AG09309 (cell line): Measurements from ENCODE around the gene TMUB1.
"Not testable (repeated sequence)": the region's sequence is repeated elsewhere in the genome, so short reads cannot be mapped to it uniquely, and the experiment has no call there.

ENCODE experiments used
- DNase-seq: peaks from one replicate; pipeline ENCODE4 v3.0.0-alpha.2; 2010; ENCODE audit warnings: low read depth
- H3K4me3 ChIP-seq: 2 replicates; pipeline ENCODE4 v1.5.1; 2011; ENCODE audit warnings: mild to moderate bottlenecking, low read depth, low read length, moderate library complexity; ENCODE audit not compliant: control insufficient read depth
- CTCF ChIP-seq: IDR thresholded peaks from 2 replicates; pipeline ENCODE4 v1.5.1; 2011; ENCODE audit warnings: mild to moderate bottlenecking, low read depth, low read length, inconsistent platforms; ENCODE audit not compliant: insufficient read depth, control insufficient read depth; ENCODE audit errors: missing control alignments

Gene TMUB1

DNA sequence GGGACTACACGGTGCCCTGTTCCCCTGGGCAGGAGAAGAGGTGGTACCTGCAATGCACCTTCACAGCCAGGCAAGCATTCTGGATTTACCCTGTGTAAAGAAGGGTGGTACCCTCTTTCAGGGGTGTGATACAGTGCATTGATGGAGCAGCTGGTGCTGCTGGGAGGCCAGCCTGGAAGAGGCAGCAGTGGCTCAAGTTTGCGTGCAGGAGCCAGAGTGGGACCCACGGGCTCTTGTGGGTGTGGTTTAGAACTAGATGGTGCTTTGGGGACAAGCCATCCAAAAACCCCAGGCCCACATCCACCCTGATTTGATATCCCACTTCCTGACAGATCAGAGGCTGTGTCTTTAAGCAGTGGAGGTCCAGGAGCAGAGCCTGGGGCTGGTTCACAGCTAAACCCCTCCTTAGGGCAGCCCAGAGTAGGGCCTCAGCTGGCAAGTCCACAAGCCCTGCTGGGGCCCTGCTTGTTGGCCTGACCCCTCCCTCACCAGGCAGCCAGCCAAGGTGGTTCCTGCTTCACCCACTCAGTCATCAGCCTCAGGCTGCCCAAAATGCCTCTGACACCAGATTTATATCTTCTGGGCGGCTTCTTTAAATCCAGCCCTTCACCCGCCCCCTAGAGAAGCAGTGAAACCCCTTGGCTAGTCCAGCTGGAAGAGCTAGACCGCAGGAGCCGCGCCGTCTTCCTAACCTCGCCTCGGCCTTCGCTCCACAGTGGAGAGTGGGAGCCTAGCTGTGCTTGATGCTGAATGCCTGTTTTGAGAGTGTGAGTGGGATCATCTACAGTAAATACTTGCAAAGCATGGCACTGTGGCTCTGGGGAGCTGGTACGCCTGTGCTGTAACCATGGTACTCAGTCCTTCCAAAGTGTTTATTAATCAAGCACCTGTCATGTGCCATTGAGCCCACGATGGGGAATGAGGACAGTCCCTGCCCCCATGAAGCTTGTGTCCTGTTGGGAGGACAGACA lies 36.4 kb downstream of the TMUB1 start:
- H3K4me3 ChIP-seq, result no peak overlapping the region
- TF ChIP-seq CTCF, result no peak
- no peak for DNase-seq

DNA sequence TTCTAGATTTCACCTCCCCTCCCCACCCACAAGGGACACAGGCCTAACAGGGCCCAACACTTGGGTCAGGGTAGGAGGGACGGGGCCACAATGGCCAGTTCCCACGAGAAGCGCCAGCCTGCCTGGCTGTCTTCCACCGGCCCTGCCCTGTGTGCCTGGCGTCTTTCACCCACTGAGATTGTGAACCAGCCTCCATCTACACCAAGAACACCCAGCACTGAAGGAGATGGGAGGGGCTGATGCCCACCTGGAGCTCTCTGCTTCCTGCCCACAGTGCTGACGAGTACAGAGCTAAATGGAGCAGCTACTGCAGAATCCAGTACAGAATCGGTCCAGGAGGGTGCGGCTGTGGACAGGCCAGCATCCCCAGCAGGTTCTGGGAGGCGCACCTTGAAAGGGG lies 37.3 kb downstream of the TMUB1 start:
- TF ChIP-seq CTCF, result no peak
- DNase-seq, result no peak
- no peak overlapping the region for H3K4me3 ChIP-seq

GRCh38 chr7:151045262-151045661 lies 38.0 kb downstream of the TMUB1 start:
- H3K4me3 ChIP-seq, result no peak overlapping the region
- no peak for DNase-seq
- no peak for TF ChIP-seq CTCF

DNA sequence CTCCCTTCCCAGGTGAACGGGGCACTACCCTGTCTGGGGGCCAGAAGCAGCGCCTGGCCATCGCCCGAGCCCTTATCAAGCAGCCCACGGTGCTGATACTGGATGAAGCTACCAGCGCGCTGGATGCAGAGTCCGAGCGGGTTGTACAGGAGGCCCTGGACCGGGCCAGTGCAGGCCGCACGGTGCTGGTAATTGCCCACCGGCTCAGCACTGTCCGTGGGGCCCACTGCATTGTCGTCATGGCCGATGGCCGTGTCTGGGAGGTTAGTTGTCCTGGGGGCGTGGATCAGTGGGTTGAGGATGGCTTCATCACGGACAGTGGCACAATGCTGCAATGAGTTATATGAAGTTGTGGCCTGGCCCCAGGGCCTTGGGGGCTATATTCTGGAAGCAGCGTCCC lies 39.3 kb downstream of the TMUB1 start:
- no peak for DNase-seq
- no peak overlapping the region for H3K4me3 ChIP-seq
- TF ChIP-seq CTCF, result no peak

DNA sequence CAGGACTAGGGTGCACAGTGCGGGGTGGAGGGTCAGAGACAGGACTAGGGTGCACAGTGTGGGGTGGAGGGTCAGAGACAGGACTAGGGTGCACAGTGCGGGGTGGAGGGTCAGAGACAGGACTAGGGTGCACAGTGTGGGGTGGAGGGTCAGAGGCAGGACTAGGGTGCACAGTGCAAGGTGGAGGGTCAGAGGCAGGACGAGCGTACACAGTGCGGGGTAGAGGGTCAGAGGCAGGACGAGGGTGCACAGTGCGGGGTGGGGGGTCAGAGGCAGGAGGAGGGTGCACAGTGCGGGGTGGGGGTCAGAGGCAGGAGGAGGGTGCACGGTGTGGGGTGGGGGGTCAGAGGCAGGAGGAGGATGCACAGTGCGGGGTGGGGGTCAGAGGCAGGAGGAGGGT lies 39.8 kb downstream of the TMUB1 start:
- H3K4me3 ChIP-seq, DNase-seq: not testable (repeated sequence)

GRCh38 chr7:151040616-151041375 lies 42.5 kb downstream of the TMUB1 start:
- TF ChIP-seq CTCF, result no peak
- H3K4me3 ChIP-seq, result no peak overlapping the region
- no peak for DNase-seq

- no peak overlapping the region for H3K4me3 ChIP-seq
- DNase-seq, result no peak
- TF ChIP-seq CTCF, result no peak
These were observed 43.3 kb downstream of the TMUB1 start for GRCh38 chr7:151039850-151040548.
